ENCODE results near the gene HS3ST3B1.

HS3ST3B1 gene

GRCh38 chr17:14321476-14321949, 20.6 kb downstream of the HS3ST3B1 start:
- DNase-seq (ENCODE audit: low spot score), result no peak

DNA sequence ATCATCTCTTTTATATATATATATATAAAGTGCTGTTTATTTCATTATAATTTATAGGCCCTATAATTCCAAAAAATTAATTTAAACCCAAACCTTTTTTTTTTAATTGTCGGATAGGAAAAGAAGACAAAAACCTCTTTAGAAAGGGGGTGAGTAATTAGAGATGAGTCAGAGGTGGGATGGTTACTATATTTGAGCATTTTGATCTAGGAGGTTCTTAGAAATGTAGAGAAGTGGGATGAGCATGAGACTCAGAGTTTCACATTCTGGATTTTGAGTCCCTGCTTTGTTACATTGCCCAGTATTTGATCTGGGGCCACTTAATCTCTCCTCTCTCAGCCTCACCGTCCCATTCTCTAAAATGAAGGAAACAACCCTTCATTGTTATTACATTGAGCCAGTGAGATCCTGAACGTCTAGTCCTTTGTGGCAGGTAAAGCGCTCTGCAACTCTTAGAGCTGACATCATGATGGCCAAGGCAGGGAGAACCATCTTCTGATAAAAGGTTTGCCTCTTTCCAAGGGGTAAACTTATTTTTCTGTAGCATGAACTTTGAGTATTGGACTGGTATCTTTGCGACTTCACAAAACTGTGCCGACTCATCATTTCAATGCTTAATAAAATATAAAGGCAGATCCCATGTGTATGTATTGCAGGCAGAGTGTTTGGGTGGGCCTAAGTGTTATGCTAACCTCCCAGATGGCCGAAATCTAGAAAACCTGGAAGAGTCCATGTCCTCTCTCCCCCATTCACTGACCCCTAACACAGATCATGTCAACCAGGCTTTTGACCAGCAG, 21.3 kb downstream of the HS3ST3B1 start:
- no peak for DNase-seq (ENCODE audit: low spot score)

DNA sequence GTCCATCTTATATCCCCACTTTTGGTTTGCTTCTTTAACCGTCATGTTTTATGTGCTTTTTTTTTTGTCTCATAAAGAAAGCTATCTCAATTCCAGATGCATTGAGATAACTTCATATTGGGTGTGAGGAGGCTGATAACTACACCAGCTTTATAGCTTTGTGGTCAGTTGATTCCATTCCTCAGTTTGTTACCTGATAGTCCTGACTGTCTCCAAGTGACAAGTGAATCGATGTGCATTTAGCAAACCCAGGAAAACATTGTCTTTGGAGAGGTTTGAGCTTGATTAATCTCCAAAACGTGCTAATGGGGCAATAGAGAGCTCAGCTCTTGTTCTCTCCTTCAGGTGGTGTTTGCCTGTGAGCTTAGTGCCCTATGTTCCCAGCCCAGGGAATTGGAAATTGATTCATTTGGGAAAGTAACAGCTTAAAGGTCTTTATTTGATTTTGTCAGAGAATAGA, 22.7 kb downstream of the HS3ST3B1 start:
- no peak for DNase-seq (ENCODE audit: low spot score)

DNA sequence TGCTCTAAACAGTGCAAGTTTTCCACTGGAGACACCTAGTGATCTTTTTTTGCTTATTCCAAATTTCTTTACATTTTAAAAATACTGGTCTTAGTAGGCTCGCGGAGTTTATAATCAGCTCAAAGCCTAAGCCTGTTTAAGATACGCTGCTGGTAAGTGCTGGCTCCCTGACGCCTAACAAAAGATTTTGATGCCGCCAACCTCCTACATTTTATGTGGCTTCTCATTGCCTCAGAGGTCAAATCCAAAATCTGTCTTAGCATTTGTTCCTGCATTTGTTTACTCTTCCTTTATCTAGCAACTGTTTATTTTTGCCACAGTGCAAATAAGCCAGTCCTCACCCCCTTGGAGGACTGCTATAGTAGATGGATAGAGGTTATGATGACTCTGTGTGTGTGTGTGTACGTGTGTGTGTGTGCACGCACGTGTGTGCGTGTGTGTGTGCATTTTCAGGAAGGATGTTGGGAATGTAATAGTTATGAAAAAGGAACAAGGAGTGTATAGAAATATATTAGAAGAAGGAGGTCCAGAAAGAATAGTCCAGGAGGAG, 24.8 kb downstream of the HS3ST3B1 start:
- DNase-seq (ENCODE audit: low spot score), result no peak

DNA sequence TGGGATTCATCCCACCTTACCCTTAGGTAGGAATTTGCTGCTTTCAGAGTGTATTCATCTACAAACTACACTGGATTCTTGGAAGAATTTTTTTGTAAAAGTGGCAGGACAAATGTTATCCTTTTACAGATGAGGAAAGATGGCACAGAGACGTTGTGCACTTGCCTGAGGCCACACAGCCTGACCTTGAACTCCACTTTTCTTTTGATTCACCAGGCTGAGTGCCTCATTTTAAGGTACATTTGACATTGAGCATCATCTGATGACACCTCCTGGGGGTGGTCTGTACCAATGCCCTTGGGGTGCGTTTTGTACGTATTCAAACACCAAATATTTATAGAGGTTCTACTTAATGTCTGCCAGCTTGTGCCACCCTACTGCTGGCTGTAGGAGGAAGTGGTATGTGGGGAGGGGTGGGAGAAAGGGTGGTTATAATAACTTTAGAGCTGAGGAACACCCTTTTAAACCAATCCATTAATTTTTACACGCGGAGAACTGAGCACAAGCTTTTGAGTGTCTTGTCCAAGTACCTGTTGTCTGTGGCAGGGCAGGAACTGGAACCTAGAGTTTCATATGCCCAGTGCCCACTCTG, 29.1 kb downstream of the HS3ST3B1 start:
- DNase-seq (ENCODE audit: low spot score), result no peak

DNA sequence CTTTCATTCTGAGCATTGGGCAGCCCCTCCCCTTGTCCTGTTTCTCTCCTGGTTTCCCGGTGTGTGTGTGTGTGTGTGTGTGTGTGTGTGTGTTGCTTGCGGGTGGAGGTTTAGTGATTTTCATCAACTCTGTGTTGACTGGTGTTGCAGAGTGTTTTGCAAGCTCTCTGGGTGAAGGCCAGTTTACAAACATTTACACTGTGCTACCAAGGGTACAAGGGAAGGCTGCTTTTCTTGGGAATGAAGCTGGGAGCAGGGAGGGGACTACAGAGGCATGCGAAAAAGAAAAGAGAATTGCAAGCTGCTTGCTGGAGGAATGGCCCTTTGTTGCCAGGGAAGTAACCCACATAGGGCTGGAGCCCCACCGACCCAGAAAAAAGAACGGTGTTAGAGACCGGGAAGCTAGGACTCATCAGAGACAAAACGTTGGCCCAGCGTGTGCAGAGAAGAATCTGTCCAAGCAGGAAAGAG, 29.6 kb downstream of the HS3ST3B1 start:
- no peak for DNase-seq (ENCODE audit: low spot score)

DNA sequence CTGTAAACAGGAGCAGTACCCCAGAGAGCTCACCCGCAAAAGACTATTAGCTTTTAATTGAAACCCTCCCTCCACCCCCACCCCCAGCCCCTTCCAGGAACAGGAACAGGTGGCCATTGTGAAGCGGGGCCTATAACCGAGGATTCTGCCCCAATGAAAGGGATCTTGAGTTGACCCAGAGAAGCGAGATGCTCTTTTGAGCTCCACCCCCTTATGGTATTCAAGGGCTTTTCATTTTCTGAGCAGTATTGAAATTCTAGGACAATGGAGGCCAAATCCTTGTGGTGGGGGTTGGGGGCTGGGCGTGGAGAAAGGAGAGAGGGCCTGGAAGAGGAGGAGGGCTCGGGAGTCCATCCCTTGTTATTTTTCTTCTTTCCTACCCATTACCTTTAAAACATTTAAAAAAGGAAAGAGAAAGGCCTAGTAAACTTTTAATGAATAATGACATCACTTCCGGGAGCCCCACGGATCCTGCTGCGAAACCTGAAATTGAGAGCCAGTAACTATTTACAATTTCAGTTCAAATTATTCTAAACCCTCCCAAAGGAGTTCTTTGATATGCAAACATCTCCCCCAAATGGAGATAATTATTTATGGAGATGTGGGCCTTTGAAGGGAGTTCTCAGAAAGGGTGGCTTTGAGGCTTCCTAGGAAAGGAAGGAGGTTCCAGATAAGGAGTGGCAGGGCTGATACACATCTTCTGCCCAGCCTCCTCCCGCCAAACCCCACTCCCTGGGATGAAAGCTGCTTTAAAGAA, 30.5 kb downstream of the HS3ST3B1 start:
- no peak for DNase-seq (ENCODE audit: low spot score)

GRCh38 chr17:14331982-14332298, 31.1 kb downstream of the HS3ST3B1 start:
- no peak for DNase-seq (ENCODE audit: low spot score)

- no peak for DNase-seq (ENCODE audit: low spot score)
These were observed 31.4 kb downstream of the HS3ST3B1 start for GRCh38 chr17:14332331-14332730.

- no peak for DNase-seq (ENCODE audit: low spot score)
These were observed 32.6 kb downstream of the HS3ST3B1 start for GRCh38 chr17:14333506-14333905.

- no peak for DNase-seq (ENCODE audit: low spot score)
These were observed 33.5 kb downstream of the HS3ST3B1 start for GRCh38 chr17:14334276-14334840.

- no peak for DNase-seq (ENCODE audit: low spot score)
These were observed 34.0 kb downstream of the HS3ST3B1 start for GRCh38 chr17:14334919-14335318.

GRCh38 chr17:14336418-14336817, 35.5 kb downstream of the HS3ST3B1 start:
- DNase-seq (ENCODE audit: low spot score), result no peak

GRCh38 chr17:14337596-14338079, 36.8 kb downstream of the HS3ST3B1 start:
- no peak for DNase-seq (ENCODE audit: low spot score)

DNA sequence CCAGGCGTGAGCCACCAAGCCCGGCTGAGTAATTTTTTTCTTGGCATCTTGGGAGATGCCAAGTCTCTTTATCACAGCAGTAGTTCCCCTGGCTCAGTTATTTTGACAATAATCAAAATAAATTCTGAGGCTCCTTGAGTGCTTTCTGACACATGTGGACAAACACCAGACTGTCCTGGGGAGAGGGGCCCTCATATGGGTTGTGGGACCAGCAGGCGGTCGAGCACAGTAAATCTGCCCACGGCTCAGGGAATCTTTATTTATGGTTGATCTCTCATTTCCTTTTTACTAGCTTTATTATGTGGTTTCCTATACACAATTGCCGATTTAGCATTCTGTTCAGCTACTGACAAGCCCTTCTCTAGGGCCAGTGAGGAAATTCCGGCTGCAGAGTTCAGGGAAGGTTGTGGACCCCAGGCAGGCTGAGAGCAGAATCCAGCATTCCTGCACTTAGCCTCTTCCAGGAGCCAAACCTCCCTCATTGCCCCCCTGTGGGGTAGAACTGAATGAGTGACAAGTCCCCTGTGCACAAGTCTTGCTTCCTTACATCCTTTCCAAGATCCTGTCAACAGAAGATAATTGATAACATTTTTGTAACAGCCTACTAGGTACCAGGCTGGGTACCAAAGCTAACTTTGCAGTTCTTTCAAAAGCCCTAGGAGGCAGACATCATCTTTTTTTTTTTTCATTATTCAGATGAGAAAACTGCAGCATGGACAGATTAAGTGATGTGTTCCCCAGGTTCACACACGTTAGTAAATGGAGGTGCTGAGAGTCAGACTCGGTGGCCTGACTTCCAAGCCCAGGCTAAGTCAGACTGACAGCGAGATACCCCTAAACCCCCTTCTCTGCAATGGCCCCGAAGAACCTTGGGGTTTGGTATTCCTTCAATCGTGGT, 40.2 kb downstream of the HS3ST3B1 start:
- no peak for DNase-seq (ENCODE audit: low spot score)

DNA sequence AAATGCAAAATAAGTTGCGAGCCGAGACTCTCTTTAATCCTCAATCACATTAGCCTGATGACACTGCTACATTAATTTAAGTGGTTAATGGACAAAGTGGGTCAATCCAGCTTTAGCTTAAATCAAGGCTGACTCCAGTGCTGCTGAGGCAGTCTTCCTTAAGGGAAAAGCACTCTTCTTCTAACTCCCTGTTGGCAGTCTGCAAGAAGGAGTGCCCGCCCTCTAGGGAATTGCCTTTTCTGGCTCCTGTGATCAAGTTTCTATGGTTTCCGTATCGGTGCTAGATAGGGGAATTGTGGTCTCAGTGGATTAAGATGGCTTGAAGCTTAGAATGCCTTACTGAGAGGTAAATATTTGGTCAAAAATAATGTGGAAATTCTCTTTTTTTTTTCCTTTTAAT, 41.0 kb downstream of the HS3ST3B1 start:
- DNase-seq (ENCODE audit: low spot score), result no peak

GRCh38 chr17:14346801-14347200, 45.9 kb downstream of the HS3ST3B1 start:
- DNase-seq (ENCODE audit: low spot score), result no peak

DNA sequence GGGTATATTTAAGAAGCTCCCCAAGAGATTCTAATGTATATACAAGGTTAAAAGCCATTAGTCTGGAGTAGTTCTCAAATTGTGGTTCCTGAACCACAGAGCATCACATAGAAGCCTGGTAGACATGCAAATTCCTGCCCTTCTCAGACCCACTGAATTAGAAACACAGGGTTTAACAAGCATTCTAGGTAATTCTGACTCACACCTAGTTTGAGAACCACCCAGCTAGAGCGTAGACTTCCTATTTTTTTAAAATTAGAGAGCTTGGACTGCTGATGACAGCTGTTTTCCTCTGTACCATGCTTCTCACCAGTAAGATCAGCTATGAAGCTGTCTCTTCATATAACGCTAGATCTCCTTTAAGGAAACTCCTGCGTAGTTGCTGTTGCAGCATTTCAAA, 50.6 kb downstream of the HS3ST3B1 start:
- no peak for DNase-seq (ENCODE audit: low spot score)

DNA sequence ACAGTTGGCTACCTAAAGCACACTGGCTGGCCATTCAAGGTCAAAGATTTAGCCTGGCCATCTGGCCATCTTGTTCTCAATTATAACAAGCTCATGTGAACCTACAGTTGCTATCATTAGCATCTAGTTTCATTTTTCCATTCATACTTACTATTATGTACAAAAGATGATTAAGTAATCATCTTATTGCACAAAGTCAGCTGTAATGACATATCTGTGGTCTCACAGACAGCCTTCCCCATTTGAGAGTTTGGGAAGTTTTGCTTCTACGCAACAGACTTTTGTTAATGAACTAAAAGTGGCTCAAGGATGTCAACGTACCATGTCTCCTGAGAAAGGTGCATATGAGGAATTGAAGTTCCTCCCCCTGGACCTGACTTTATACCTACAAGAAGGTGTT, 51.3 kb downstream of the HS3ST3B1 start:
- DNase-seq (ENCODE audit: low spot score), result no peak

DNA sequence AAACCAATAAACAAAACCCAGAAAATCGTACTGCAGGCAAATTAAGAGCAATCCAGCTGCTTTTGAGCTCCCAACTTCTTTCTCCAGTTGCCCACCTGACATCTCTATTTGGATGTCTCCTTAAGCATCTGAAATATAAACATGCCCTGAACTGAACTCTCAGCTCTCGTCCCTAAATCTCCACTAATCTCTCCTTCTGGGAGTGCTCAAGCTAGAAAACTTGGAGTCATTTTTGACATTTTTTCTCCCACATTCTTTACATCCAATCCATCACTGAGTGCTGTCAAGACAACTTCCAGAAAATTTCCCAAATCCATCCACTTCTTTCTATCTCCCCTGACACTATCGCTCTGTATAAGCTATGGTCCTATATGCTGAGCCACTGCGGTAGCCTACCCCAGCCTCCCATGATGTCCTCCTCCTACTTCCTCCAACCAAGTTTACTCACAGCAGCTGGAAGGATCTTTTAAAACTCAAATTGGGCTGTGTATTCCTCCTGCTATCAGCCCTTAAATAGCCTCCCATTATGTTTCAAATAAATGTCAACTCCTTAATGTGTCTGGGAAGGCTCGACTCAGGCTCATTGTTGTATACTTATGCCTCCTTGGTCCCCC, 53.1 kb downstream of the HS3ST3B1 start:
- DNase-seq (ENCODE audit: low spot score), result no peak

- DNase-seq (ENCODE audit: low spot score), result no peak
These were observed 53.9 kb downstream of the HS3ST3B1 start for GRCh38 chr17:14354807-14355206.

Data from left forelimb (tissue), 1 donor.